Right lobe of liver (tissue), 6 donors: ENCODE data around the gene EPS15. TPM values are rescaled to one million over a fixed set of nuclear protein-coding genes. Genes with fewer than 3 reads are reported as not detected.
"Not testable (repeated sequence)": the region's sequence is repeated elsewhere in the genome, so short reads cannot be mapped to it uniquely, and the experiment has no call there.

Source experiments
- ATAC-seq, 4 donors: fragments of 200-7000 bp; cut with Tn5 transposase; one replicate each; pipeline ENCODE4 v1.9.1; 2020; ENCODE audit warnings: mild to moderate bottlenecking in 4 of 4, moderate library complexity in 4 of 4
- DNase-seq, 3 donors: peaks; one replicate each; pipeline ENCODE4 v3.0.0-alpha.2; 2020
- H3K27ac ChIP-seq, 3 donors: fragments of 200-600 bp; one replicate each; pipeline ENCODE4 v1.8.0; 2022
- H3K27me3 ChIP-seq, 2 donors: fragments of 200-600 bp; one replicate each; pipeline ENCODE4 v1.8.0; 2022
- H3K36me3 ChIP-seq, 4 donors: fragments of 200-600 bp; sonication (generic) in 1 of 4; one replicate each; pipeline versions ENCODE4 v1.5.1 to v1.8.0; 2017 to 2022; ENCODE audit warnings: control low read depth in 1 of 4
- H3K4me1 ChIP-seq, 4 donors: fragments of 200-600 bp; sonication (generic) in 1 of 4; one replicate each; pipeline versions ENCODE4 v1.5.1 to v1.8.0; 2017 to 2022; ENCODE audit warnings: control low read depth in 1 of 4
- H3K4me3 ChIP-seq, 3 donors: fragments of 200-600 bp; one replicate each; pipeline ENCODE4 v1.8.0; 2022
- H3K9me3 ChIP-seq, 4 donors: fragments of 200-600 bp; sonication (generic) in 1 of 4; one replicate each; pipeline versions ENCODE4 v1.5.1 to v1.8.0; 2017 to 2022; ENCODE audit warnings: control low read depth in 1 of 4
- POLR2A ChIP-seq: fragments of 450-650 bp; IDR thresholded peaks from one replicate; pipeline ENCODE4 v1.6.1; 2017; ENCODE audit warnings: antibody characterized with exemption, mild to moderate bottlenecking
- WGBS: methylation state at CpG from one replicate; pipeline ENCODE4 v1.1.6; 2018; ENCODE audit warnings: low coverage, low lambda C conversion rate; ENCODE audit not compliant: insufficient coverage; ENCODE audit errors: missing lambda C conversion rate; 5-methylcytosine and 5-hydroxymethylcytosine counted together
- intact Hi-C, 2 donors: fragments of 100-400 bp; cut with DNase I; formaldehyde crosslinking; loops; one replicate each; pipeline versions ENCODE4 v1.11.2 to v1.14.1; 2022
- total RNA-seq, 6 experiments: library from RNA; depleted of rRNA in 2 of 6; stranded (reverse); fragments of >200 nt in 2 of 6; fragmentation: NEBNext Ultra II Directional in 3 of 6; extraction: Animal tissue kit (Norgen Biotek cat#: 25700) in 3 of 6; gene quantifications; one replicate each; pipeline versions ENCODE4 v1.1.0 to v1.2.4, GENCODE V29; 2016 to 2023
- TF ChIP-seq, protein P1 (sequence below), 4 donors: fragments of 200-600 bp in 3 of 4; fragments of 450-650 bp in 1 of 4; IDR thresholded peaks; one replicate each; pipeline versions ENCODE4 v1.5.1 to v1.8.0; 2016 to 2022; ENCODE audit warnings: antibody characterized with exemption in 4 of 4, mild to moderate bottlenecking in 2 of 4
- donor health status: DM: no; HTN: yes; CAD: no.
- donor health status: DM: no; HTN: no; CAD: no.
- donor health status: DM: no; HTN: no; CAD: no.
- donor health status: DM: no; HTN: yes; CAD: no.
- donor health status: DM: no; HTN: yes; CAD: no.

Gene EPS15
- total RNA-seq, 6 experiments from 2014 or later, result 23.2 to 30.9 (median 28.6) TPM

DNA sequence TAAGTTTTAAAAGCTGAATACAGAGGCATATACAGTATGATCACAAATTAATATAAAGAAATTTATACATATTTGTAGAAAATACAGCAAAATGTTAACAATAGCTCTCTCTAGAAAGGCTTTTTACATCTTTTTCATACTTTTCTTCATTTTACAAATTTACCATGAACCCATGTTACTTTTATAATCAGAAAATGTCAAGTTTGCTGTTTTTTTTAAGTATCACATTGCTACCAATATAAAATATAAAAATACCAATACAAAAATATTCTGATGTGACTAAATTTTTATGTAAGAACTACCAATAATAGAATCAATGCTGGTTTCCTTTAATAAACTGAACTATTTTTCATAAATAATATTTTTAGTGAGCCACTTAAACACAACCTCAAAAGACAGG is 104.3 kb downstream of the EPS15 start:
- TF ChIP-seq, protein P1, sequence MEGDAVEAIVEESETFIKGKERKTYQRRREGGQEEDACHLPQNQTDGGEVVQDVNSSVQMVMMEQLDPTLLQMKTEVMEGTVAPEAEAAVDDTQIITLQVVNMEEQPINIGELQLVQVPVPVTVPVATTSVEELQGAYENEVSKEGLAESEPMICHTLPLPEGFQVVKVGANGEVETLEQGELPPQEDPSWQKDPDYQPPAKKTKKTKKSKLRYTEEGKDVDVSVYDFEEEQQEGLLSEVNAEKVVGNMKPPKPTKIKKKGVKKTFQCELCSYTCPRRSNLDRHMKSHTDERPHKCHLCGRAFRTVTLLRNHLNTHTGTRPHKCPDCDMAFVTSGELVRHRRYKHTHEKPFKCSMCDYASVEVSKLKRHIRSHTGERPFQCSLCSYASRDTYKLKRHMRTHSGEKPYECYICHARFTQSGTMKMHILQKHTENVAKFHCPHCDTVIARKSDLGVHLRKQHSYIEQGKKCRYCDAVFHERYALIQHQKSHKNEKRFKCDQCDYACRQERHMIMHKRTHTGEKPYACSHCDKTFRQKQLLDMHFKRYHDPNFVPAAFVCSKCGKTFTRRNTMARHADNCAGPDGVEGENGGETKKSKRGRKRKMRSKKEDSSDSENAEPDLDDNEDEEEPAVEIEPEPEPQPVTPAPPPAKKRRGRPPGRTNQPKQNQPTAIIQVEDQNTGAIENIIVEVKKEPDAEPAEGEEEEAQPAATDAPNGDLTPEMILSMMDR (IDR thresholded peaks at IDR 0.05), result no peak
- no peak for TF ChIP-seq POLR2A
- Histone ChIP-seq H3K27ac (no peak overlapping the region), H3K4me1 (no peaks in the 10 kb centered on the region), H3K4me3 (no peak overlapping the region), H3K9me3 (no peaks in the 10 kb centered on the region), H3K27me3 (no peaks in the 10 kb centered on the region), H3K36me3 (no peaks in the 10 kb centered on the region)
- no peak for DNase-seq
- intact Hi-C loops, result no loop called here
- no peak for ATAC-seq

DNA sequence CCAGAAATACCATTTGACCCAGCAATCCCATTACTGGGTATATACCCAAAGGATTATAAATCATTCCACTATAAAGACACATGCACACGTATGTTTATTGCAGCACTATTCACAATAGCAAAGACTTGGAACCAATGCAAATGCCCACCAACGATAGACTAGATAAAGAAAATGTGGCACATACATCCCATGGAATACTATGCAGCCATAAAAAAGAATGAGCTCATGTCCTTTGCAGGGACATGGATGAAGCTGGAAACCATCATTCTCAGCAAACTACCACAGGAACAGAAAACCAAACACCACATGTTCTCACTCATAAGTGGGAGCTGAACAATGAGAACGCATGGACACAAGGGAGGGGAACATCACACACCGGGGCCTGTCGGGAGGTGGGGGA is 107.2 kb downstream of the EPS15 start:
- DNase-seq, H3K9me3 ChIP-seq, H3K4me3 ChIP-seq, intact Hi-C loops, ATAC-seq, H3K4me1 ChIP-seq, H3K27ac ChIP-seq, H3K27me3 ChIP-seq: not testable (repeated sequence)
- H3K36me3 ChIP-seq, result peaks cover 0 to 26% (median 9%) of the 10 kb centered on the region in 4 donors
- WGBS, result 100% methylated on average over 5 of the region's 5 CpGs

DNA sequence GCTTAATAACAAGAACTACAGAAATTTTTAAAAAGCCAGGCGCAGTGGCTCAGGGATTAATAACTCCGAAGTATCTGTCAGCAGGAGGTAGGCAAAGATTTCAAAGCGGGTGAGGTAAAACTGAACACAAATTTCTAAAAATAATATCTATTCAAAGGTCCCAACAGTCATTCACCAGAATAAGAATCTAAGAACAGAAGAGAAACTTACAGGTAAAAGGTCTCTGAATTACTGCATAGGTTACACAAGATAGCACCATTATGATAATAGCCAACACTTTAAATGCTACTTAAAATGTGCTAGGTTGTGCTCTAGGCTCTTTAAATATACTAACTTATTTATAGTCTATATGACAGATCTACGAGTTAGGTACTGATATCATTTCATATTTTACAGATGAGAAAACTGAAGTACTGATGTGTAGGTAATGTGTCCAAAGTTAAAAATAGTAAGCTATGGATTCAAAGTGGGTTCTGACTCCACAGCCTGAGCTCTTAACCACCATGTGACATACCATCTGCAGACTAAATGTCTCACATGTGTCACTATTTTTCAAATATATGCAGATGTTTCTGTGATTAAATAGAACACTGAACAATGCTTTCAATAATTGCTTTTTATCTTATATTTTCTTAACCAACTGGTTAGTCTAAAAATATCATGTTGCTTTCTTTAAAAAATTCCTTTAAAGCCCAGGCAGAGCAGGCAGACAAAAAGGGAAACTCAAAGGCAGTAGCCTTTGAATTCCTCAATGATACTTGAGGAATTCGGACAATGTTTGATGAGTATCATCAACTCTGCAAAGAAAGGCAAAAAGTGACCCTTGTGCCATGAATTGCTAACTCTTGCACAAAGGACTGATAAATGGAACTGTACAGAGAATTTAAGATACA is 108.3 kb downstream of the EPS15 start:
- intact Hi-C loops, result no loop called here
- H3K36me3 ChIP-seq, result peaks cover 0 to 33% (median 13%) of the 10 kb centered on the region in 4 donors

DNA sequence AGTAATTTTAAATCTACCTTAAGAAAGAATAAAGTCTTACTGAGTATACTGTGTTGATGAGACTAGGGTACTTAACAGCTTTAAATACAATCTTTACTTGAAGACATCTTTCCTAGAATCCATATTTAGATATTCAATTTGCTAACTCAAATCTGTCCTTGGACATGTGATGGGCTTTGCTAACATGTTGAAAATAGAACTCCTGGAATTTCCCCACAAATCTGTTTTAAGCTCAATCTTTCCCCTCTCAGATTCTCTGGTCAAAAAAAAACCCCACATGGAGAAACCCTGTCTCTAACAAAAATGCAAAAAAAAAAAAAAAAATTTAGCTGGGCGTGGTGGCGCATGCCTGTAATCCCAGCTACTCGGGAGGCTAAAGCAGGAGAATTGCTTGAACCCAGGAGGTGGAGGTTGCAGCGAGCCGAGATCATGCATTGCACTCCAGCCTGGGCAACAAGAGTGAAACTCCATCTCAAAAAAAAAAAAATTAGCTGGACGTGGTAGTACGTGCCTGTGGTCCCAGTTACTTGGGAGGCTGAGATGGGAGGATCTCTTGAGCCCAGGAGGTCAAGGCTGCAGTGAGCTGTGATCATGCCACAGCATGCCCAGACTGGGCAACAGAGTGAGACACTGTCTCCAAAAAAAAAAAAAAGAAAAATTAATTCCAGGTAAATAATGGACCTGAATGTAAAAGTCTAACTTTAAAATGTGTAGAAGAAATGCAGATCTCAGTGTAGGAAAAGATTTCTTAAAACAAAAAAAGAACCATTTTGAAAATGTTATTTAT is 109.1 kb downstream of the EPS15 start:
- H3K27ac ChIP-seq, H3K9me3 ChIP-seq, DNase-seq, H3K27me3 ChIP-seq, H3K4me1 ChIP-seq, intact Hi-C loops, H3K4me3 ChIP-seq, ATAC-seq: not testable (repeated sequence)
- peaks cover 0 to 42% (median 21%) of the 10 kb centered on the region in 4 donors for H3K36me3 ChIP-seq
- 90% methylated on average over 3 of the region's 7 CpGs for WGBS

More for the DNA sequence above, 108.3 kb downstream of the EPS15 start:
- no peaks in the 10 kb centered on the region for H3K9me3 ChIP-seq
- 86% methylated on average over 5 of the region's 5 CpGs for WGBS
- H3K4me1 ChIP-seq, result no peaks in the 10 kb centered on the region
- H3K27me3 ChIP-seq, result no peaks in the 10 kb centered on the region
- ATAC-seq, result no peak
- H3K27ac ChIP-seq, result no peak overlapping the region
- no peak for DNase-seq
- H3K4me3 ChIP-seq, result no peak overlapping the region
- no peak for TF ChIP-seq POLR2A
- TF ChIP-seq, protein P1 (IDR thresholded peaks at IDR 0.05), result no peak

DNA sequence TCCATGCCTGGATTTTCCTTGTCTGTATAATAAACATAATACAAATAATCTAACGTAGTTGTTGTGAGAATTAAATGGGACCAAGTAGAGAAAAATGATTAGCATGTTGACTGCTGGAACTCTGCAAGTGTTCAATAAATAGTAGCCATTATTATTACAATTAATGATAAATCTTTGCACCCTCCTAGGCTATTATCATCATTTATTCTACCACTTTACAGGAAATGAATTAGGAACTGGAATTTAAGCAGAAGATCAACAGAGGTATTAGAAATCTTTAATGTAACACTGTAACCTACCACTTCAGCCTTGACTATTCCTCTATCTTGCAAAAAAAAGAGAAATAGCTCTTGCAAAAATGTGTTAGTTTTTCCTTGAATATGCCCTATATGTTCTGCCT is 126.8 kb downstream of the EPS15 start:
- ATAC-seq, result no peak
- no peak for TF ChIP-seq POLR2A
- TF ChIP-seq, protein P1 (IDR thresholded peaks at IDR 0.05), result no peak
- peaks cover 0 to 12% (median 6%) of the 10 kb centered on the region in 4 donors for H3K36me3 ChIP-seq
- H3K4me3 ChIP-seq, result no peak overlapping the region
- intact Hi-C loops, result no loop called here
- 92% methylated on average over 1 of the region's 1 CpG for WGBS
- H3K27me3 ChIP-seq, result no peaks in the 10 kb centered on the region
- H3K4me1 ChIP-seq, result no peaks in the 10 kb centered on the region
- DNase-seq, result no peak
- no peak overlapping the region for H3K27ac ChIP-seq
- H3K9me3 ChIP-seq, result no peaks in the 10 kb centered on the region

DNA sequence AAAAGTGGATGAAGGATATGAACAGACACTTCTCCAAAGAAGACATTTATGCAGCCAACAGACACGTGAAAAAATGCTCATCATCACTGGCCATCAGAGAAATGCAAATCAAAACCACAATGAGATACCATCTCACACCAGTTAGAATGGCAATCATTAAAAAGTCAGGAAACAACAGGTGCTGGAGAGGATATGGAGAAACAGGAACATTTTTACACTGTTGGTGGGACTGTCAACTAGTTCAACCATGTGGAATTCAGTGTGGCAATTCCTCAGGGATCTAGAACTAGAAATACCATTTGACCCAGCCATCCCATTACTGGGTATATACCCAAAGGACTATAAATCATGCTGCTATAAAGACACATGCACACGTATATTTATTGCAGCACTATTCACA is 128.4 kb downstream of the EPS15 start:
- peaks cover 0 to 14% (median 5%) of the 10 kb centered on the region in 4 donors for H3K36me3 ChIP-seq
- H3K27me3 ChIP-seq, intact Hi-C loops, ATAC-seq, H3K4me3 ChIP-seq, DNase-seq, H3K27ac ChIP-seq, H3K9me3 ChIP-seq, H3K4me1 ChIP-seq: not testable (repeated sequence)
- no CpG with 5 or more reads among the region's 2 CpGs for WGBS

DNA sequence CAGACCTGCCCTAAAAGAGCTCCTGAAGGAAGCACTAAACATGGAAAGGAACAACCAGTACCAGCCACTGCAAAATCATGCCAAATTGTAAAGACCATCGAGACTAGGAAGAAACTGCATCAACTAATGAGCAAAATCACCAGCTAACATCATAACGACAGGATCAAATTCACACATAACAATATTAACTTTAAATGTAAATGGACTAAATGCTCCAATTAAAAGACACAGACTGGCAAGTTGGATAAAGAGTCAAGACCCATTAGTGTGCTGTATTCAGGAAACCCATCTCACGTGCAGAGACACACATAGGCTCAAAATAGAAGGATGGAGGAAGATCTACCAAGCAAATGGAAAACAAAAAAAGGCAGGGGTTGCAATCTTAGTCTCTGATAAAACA is 131.8 kb downstream of the EPS15 start:
- intact Hi-C loops, H3K4me1 ChIP-seq, ATAC-seq, H3K36me3 ChIP-seq, H3K4me3 ChIP-seq, DNase-seq, H3K9me3 ChIP-seq, H3K27me3 ChIP-seq, H3K27ac ChIP-seq: not testable (repeated sequence)
- WGBS, result 100% methylated on average over 2 of the region's 3 CpGs

DNA sequence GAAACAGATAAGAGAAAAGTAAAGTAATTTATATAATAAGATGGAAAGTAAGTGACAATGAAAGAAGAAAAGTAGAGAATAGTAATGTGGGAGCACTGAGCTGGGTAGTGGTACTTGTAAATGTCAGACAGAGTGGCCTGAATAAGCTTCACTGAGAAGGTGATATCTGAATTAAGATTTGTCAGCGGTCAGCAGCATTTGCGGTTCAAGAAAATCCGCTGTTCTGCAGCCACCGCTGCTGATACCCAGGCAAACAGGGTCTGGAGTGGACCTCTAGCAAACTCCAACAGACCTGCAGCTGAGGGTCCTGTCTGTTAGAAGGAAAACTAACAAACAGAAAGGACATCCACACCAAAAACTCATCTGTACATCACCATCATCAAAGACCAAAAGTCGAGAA is 132.8 kb downstream of the EPS15 start:
- ATAC-seq, H3K4me3 ChIP-seq, H3K36me3 ChIP-seq, H3K27me3 ChIP-seq, H3K9me3 ChIP-seq, intact Hi-C loops, H3K27ac ChIP-seq, DNase-seq, H3K4me1 ChIP-seq: not testable (repeated sequence)
- WGBS, result 100% methylated on average over 1 of the region's 5 CpGs
